Natural killer cell treated with Interleukin-12 subunit alpha and Interleukin-12 subunit beta and Interleukin-15 and Interleukin-18, amount 100 ng/mL, for 72 hours (primary cell): ENCODE data around the gene NLGN1. TPM values are rescaled to one million over a fixed set of nuclear protein-coding genes. Genes with fewer than 3 reads are reported as not detected.

Experiments
- ATAC-seq, 2 donors: fragments of 150-1000 bp; cut with Tn5 transposase in 1 of 2; sonication (Bioruptor Pico), chemical (Tn5 transposase) in 1 of 2; 2 replicates each; pipeline ENCODE4 v1.10.0; 2021
- DNase-seq: peaks from one replicate; pipeline ENCODE4 v3.0.0; 2022; ENCODE audit warnings: low spot score
- H3K27ac Mint-ChIP-seq, 2 donors: 1 replicate in 1 of 2; 2 replicates in 1 of 2; pipeline ENCODE4 v1.8.0; 2022; ENCODE audit warnings: mixed read lengths in 2 of 2, mild to moderate bottlenecking in 1 of 2, moderate library complexity in 1 of 2
- H3K27me3 Mint-ChIP-seq, 2 donors: 1 replicate in 1 of 2; 2 replicates in 1 of 2; pipeline ENCODE4 v1.8.0; 2022; ENCODE audit warnings: mixed read lengths in 2 of 2
- H3K36me3 Mint-ChIP-seq: one replicate; pipeline ENCODE4 v1.8.0; 2022; ENCODE audit warnings: mixed read lengths
- H3K4me1 Mint-ChIP-seq, 2 donors: 1 replicate in 1 of 2; 2 replicates in 1 of 2; pipeline ENCODE4 v1.8.0; 2022; ENCODE audit warnings: low read depth in 2 of 2, mixed read lengths in 2 of 2, mild to moderate bottlenecking in 1 of 2
- H3K4me3 Mint-ChIP-seq: one replicate; pipeline ENCODE4 v1.8.0; 2022; ENCODE audit warnings: mixed read lengths
- H3K9me3 Mint-ChIP-seq: 2 replicates; pipeline ENCODE4 v1.8.0; 2022; ENCODE audit warnings: mixed read lengths
- total RNA-seq, 2 donors: library from RNA; stranded (reverse); gene quantifications; one replicate each; pipeline ENCODE4 v1.2.3, GENCODE V29; 2022

The NLGN1 gene
- total RNA-seq, 2 donors from 2014 or later, result not detected

GRCh38 chr3:174062923-174063322 lies 665.4 kb downstream of the NLGN1 start:
- H3K27me3 Mint-ChIP-seq, result no peaks in the 10 kb centered on the region
- DNase-seq (no peak), ATAC-seq (no peak)
- H3K27ac Mint-ChIP-seq, result no peak overlapping the region
- no peaks in the 10 kb centered on the region for H3K4me1 Mint-ChIP-seq
- H3K4me3 Mint-ChIP-seq, result no peak overlapping the region
- H3K36me3 Mint-ChIP-seq, result peaks cover 9% of the 10 kb centered on the region
- peaks cover 25% of the 10 kb centered on the region for H3K9me3 Mint-ChIP-seq

- H3K36me3 Mint-ChIP-seq, result peaks cover 4% of the 10 kb centered on the region
- ATAC-seq, result no peak
- peaks cover 19% of the 10 kb centered on the region for H3K9me3 Mint-ChIP-seq
- H3K4me3 Mint-ChIP-seq, result no peak overlapping the region
- no peaks in the 10 kb centered on the region for H3K27me3 Mint-ChIP-seq
- DNase-seq, result no peak
- H3K4me1 Mint-ChIP-seq, result no peaks in the 10 kb centered on the region
- no peak overlapping the region for H3K27ac Mint-ChIP-seq
These were observed 670.5 kb downstream of the NLGN1 start for GRCh38 chr3:174068035-174068434.

- peaks cover 11% of the 10 kb centered on the region for H3K9me3 Mint-ChIP-seq
- no peaks in the 10 kb centered on the region for H3K27me3 Mint-ChIP-seq
- no peak overlapping the region for H3K27ac Mint-ChIP-seq
- H3K36me3 Mint-ChIP-seq, result no peaks in the 10 kb centered on the region
- DNase-seq (no peak), ATAC-seq (no peak)
- no peaks in the 10 kb centered on the region for H3K4me1 Mint-ChIP-seq
- H3K4me3 Mint-ChIP-seq, result no peak overlapping the region
These were observed 675.1 kb downstream of the NLGN1 start for GRCh38 chr3:174072675-174073074.

- Mint-ChIP-seq H3K36me3 (no peaks in the 10 kb centered on the region), H3K27ac (no peak overlapping the region), H3K4me1 (no peaks in the 10 kb centered on the region), H3K27me3 (no peaks in the 10 kb centered on the region), H3K9me3 (peaks cover 6% of the 10 kb centered on the region), H3K4me3 (no peak overlapping the region)
- ATAC-seq (no peak), DNase-seq (no peak)
These were observed 686.2 kb downstream of the NLGN1 start for GRCh38 chr3:174083706-174084105.

GRCh38 chr3:174089592-174089991 lies 692.0 kb downstream of the NLGN1 start:
- H3K4me1 Mint-ChIP-seq, result no peaks in the 10 kb centered on the region
- ATAC-seq (no peak), DNase-seq (no peak)
- no peak overlapping the region for H3K27ac Mint-ChIP-seq
- H3K4me3 Mint-ChIP-seq, result no peak overlapping the region
- H3K36me3 Mint-ChIP-seq, result no peaks in the 10 kb centered on the region
- no peaks in the 10 kb centered on the region for H3K27me3 Mint-ChIP-seq
- H3K9me3 Mint-ChIP-seq, result peaks cover 6% of the 10 kb centered on the region

GRCh38 chr3:174094669-174095068 lies 697.1 kb downstream of the NLGN1 start:
- Mint-ChIP-seq H3K27ac (no peak overlapping the region), H3K4me1 (no peaks in the 10 kb centered on the region), H3K36me3 (no peaks in the 10 kb centered on the region), H3K9me3 (peaks cover 4% of the 10 kb centered on the region), H3K27me3 (no peaks in the 10 kb centered on the region), H3K4me3 (no peak overlapping the region)
- no peak for ATAC-seq
- DNase-seq, result no peak

GRCh38 chr3:174097686-174098085 lies 700.1 kb downstream of the NLGN1 start:
- no peaks in the 10 kb centered on the region for H3K4me1 Mint-ChIP-seq
- peaks cover 3% of the 10 kb centered on the region for H3K9me3 Mint-ChIP-seq
- DNase-seq (no peak), ATAC-seq (no peak)
- no peak overlapping the region for H3K27ac Mint-ChIP-seq
- H3K4me3 Mint-ChIP-seq, result no peak overlapping the region
- no peaks in the 10 kb centered on the region for H3K27me3 Mint-ChIP-seq
- H3K36me3 Mint-ChIP-seq, result no peaks in the 10 kb centered on the region

GRCh38 chr3:174098746-174099145 lies 701.2 kb downstream of the NLGN1 start:
- no peak for ATAC-seq
- no peak for DNase-seq
- Mint-ChIP-seq H3K27ac (no peak overlapping the region), H3K9me3 (peaks cover 3% of the 10 kb centered on the region), H3K36me3 (no peaks in the 10 kb centered on the region), H3K27me3 (no peaks in the 10 kb centered on the region), H3K4me1 (no peaks in the 10 kb centered on the region), H3K4me3 (no peak overlapping the region)

- no peaks in the 10 kb centered on the region for H3K4me1 Mint-ChIP-seq
These were observed 702.2 kb downstream of the NLGN1 start for GRCh38 chr3:174099724-174100123.

GRCh38 chr3:174100744-174101143 lies 703.2 kb downstream of the NLGN1 start:
- ATAC-seq (no peak), DNase-seq (no peak)
- Mint-ChIP-seq H3K36me3 (no peaks in the 10 kb centered on the region), H3K27ac (no peak overlapping the region), H3K4me3 (no peak overlapping the region), H3K27me3 (no peaks in the 10 kb centered on the region), H3K4me1 (no peaks in the 10 kb centered on the region), H3K9me3 (peaks cover 8% of the 10 kb centered on the region)

More at GRCh38 chr3:174099724-174100123, 702.2 kb downstream of the NLGN1 start:
- peaks cover 6% of the 10 kb centered on the region for H3K9me3 Mint-ChIP-seq
- no peaks in the 10 kb centered on the region for H3K27me3 Mint-ChIP-seq
- DNase-seq (no peak), ATAC-seq (no peak)
- no peaks in the 10 kb centered on the region for H3K36me3 Mint-ChIP-seq
- H3K27ac Mint-ChIP-seq, result no peak overlapping the region
- H3K4me3 Mint-ChIP-seq, result no peak overlapping the region

- Mint-ChIP-seq H3K4me3 (no peak overlapping the region), H3K27ac (no peak overlapping the region), H3K36me3 (no peaks in the 10 kb centered on the region), H3K27me3 (no peaks in the 10 kb centered on the region), H3K9me3 (peaks cover 8% of the 10 kb centered on the region), H3K4me1 (no peaks in the 10 kb centered on the region)
- DNase-seq, result no peak
- ATAC-seq, result no peak
These were observed 703.7 kb downstream of the NLGN1 start for GRCh38 chr3:174101244-174101643.

GRCh38 chr3:174102274-174102673 lies 704.7 kb downstream of the NLGN1 start:
- Mint-ChIP-seq H3K4me3 (no peak overlapping the region), H3K9me3 (peaks cover 11% of the 10 kb centered on the region), H3K36me3 (no peaks in the 10 kb centered on the region), H3K27ac (no peak overlapping the region), H3K4me1 (no peaks in the 10 kb centered on the region), H3K27me3 (no peaks in the 10 kb centered on the region)
- DNase-seq (no peak), ATAC-seq (no peak)

GRCh38 chr3:174102866-174103265 lies 705.3 kb downstream of the NLGN1 start:
- Mint-ChIP-seq H3K9me3 (peaks cover 12% of the 10 kb centered on the region), H3K27me3 (no peaks in the 10 kb centered on the region), H3K4me3 (no peak overlapping the region), H3K27ac (no peak overlapping the region), H3K4me1 (no peaks in the 10 kb centered on the region), H3K36me3 (no peaks in the 10 kb centered on the region)
- DNase-seq (no peak), ATAC-seq (no peak)

- peaks cover 7% of the 10 kb centered on the region for H3K9me3 Mint-ChIP-seq
- no peak for DNase-seq
These were observed 713.2 kb downstream of the NLGN1 start for GRCh38 chr3:174110761-174111160.

GRCh38 chr3:174111776-174112175 lies 714.2 kb downstream of the NLGN1 start:
- peaks cover 7% of the 10 kb centered on the region for H3K9me3 Mint-ChIP-seq
- H3K27me3 Mint-ChIP-seq, result no peaks in the 10 kb centered on the region
- no peaks in the 10 kb centered on the region for H3K4me1 Mint-ChIP-seq
- H3K4me3 Mint-ChIP-seq, result no peak overlapping the region
- DNase-seq (no peak), ATAC-seq (no peak)
- H3K27ac Mint-ChIP-seq, result no peak overlapping the region
- H3K36me3 Mint-ChIP-seq, result no peaks in the 10 kb centered on the region

More at GRCh38 chr3:174110761-174111160, 713.2 kb downstream of the NLGN1 start:
- no peaks in the 10 kb centered on the region for H3K27me3 Mint-ChIP-seq
- no peaks in the 10 kb centered on the region for H3K36me3 Mint-ChIP-seq
- H3K4me3 Mint-ChIP-seq, result no peak overlapping the region
- H3K4me1 Mint-ChIP-seq, result no peaks in the 10 kb centered on the region
- no peak overlapping the region for H3K27ac Mint-ChIP-seq
- no peak for ATAC-seq
